ENCODE data around the gene GRIP2.

The GRIP2 gene

DNA sequence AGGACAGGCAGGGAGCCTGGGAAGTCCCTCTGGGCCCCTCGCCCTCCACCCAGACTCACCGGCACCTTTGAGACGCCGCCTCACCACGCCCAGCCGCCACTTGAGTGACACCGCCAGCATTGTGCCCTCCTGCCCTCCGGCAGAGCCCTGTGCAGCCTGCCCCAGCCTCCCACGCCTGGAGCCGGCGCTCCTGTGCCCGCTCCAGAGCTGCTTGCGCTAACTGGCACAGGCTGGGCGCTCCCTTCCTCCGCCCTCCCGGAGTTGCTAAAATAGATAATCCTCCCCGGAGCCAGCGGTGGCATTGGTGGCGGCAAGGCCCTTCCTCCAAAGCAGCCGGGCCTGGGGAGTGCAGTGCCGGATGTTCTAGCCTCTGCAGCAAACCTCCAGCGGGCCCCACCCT is 15.7 kb upstream of the GRIP2 start:
- H3K4me3 ChIP-seq (ENCODE audit: low read depth, low read length), result no peak overlapping the region
- TF ChIP-seq, protein P1, sequence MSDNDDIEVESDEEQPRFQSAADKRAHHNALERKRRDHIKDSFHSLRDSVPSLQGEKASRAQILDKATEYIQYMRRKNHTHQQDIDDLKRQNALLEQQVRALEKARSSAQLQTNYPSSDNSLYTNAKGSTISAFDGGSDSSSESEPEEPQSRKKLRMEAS (IDR thresholded peaks at IDR 0.05; ENCODE audit: low read depth, low read length), result no peak
- TF ChIP-seq CTCF (IDR thresholded peaks at IDR 0.05; ENCODE audit: low read depth, low read length) (no peak), POLR2A (IDR thresholded peaks at IDR 0.05; ENCODE audit: extremely low read depth, insufficient read length) (no peak), MYC (IDR thresholded peaks at IDR 0.05; ENCODE audit: low read depth, low read length) (no peak)

GRCh38 chr3:14554715-14555114 is 14.6 kb upstream of the GRIP2 start:
- TF ChIP-seq MYC (IDR thresholded peaks at IDR 0.05; ENCODE audit: low read depth, low read length), result no peak
- TF ChIP-seq CTCF (IDR thresholded peaks at IDR 0.05; ENCODE audit: low read depth, low read length), result no peak
- no peak for TF ChIP-seq POLR2A (IDR thresholded peaks at IDR 0.05; ENCODE audit: extremely low read depth, insufficient read length)
- DNase-seq (ENCODE audit: low read depth), result no peak
- H3K4me3 ChIP-seq (ENCODE audit: low read depth, low read length), result no peak overlapping the region

More for the DNA sequence above, 15.7 kb upstream of the GRIP2 start:
- no peak for DNase-seq (ENCODE audit: low read depth)

DNA sequence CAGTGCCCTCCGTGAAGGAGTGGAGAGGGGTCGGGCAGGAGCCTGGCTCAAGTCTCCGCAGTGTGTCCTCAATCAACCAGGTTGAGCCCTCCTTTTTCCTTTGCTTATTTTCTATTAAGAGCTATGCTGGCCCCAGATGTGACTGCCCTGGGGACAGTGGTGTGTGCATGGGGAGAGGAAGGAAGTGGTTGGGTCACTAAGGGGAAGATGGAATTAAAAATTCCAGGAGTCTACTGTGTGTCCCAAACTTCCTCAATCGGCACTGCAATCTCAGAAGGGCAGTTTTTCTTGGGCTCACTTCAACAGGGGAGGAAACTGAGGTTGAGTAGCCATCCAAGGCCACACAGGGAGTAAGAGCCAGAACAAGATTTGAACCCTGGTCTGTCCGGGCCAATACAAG is 13.7 kb upstream of the GRIP2 start:
- H3K4me3 ChIP-seq (ENCODE audit: low read depth, low read length), result no peak overlapping the region
- DNase-seq (ENCODE audit: low read depth), result no peak
- TF ChIP-seq CTCF (IDR thresholded peaks at IDR 0.05; ENCODE audit: low read depth, low read length) (no peak), POLR2A (IDR thresholded peaks at IDR 0.05; ENCODE audit: extremely low read depth, insufficient read length) (no peak), MYC (IDR thresholded peaks at IDR 0.05; ENCODE audit: low read depth, low read length) (no peak)
- TF ChIP-seq, protein P1 (IDR thresholded peaks at IDR 0.05; ENCODE audit: low read depth, low read length), result no peak

DNA sequence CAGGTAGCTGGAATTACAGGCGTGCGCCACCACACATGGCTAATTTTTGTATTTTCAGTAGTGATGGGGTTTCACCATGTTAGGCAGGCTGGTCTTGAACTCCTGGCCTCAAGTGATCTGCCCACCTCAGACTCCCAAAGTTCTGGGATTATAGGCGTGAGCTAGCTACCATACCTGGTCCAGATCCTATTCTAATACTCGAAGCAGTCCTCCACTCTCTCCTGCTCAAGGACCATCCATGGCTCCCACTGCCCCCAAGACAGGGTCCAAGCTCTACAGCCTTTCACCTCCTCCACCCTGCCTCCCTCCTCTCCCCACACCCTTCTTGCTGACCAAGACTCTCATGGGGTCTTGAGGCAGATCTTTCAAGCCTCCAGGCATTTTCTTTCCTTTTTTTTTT is 12.6 kb upstream of the GRIP2 start:
- TF ChIP-seq MYC (IDR thresholded peaks at IDR 0.05; ENCODE audit: low read depth, low read length), result no peak
- TF ChIP-seq, protein P1 (IDR thresholded peaks at IDR 0.05; ENCODE audit: low read depth, low read length), result no peak
- no peak for TF ChIP-seq POLR2A (IDR thresholded peaks at IDR 0.05; ENCODE audit: extremely low read depth, insufficient read length)
- TF ChIP-seq CTCF (IDR thresholded peaks at IDR 0.05; ENCODE audit: low read depth, low read length), result no peak
- no peak for DNase-seq (ENCODE audit: low read depth)

DNA sequence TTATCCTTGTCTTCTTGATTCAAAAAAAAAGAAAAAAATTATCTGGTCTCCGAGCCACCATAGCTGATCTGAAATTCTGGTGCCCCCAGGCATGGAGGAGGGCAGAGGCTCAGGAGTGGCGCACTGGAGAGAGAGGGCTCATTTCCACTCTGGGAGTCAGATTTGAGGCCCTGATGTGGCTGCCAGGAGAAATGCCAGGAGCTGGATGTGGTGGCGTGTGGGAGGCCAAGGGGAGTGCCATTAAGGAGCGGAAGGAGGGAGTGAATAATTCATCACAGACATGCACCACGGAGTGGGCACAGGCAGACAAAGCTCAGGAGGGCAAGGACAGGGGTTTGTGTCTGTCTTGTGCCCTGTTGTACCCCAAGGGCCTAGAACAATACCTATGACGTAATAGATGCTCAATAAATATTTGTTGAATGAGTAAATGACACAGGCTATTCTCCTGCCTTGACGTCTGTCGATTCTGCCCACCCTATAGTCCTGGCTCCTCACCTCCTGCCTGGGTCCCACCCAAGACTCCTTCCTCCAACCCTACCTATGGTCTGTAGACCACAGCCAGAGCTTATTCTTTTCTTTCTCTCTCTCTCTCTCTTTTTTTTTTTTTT is 12.0 kb upstream of the GRIP2 start:
- no peak overlapping the region for H3K4me3 ChIP-seq (ENCODE audit: low read depth, low read length)
- DNase-seq (ENCODE audit: low read depth), result no peak
- TF ChIP-seq, protein P1 (IDR thresholded peaks at IDR 0.05; ENCODE audit: low read depth, low read length), result no peak
- no peak for TF ChIP-seq MYC (IDR thresholded peaks at IDR 0.05; ENCODE audit: low read depth, low read length)
- TF ChIP-seq CTCF (IDR thresholded peaks at IDR 0.05; ENCODE audit: low read depth, low read length), result no peak
- TF ChIP-seq POLR2A (IDR thresholded peaks at IDR 0.05; ENCODE audit: extremely low read depth, insufficient read length), result no peak

More for the DNA sequence above, 12.6 kb upstream of the GRIP2 start:
- no peak overlapping the region for H3K4me3 ChIP-seq (ENCODE audit: low read depth, low read length)
